GM12874 (cell line): ENCODE results near the gene KIAA1755.

Experiments used
- CTCF ChIP-seq: IDR thresholded peaks from 2 replicates; pipeline ENCODE4 v1.5.1; 2011; ENCODE audit warnings: low read depth, mild to moderate bottlenecking, control low read depth, low read length, moderate library complexity; ENCODE audit not compliant: insufficient read depth

The KIAA1755 gene

GRCh38 chr20:38190166-38190565 lies 70.4 kb downstream of the KIAA1755 start:
- TF ChIP-seq CTCF: no peak

- no peak for TF ChIP-seq CTCF
These were observed 73.0 kb downstream of the KIAA1755 start for GRCh38 chr20:38187517-38187916.

GRCh38 chr20:38186788-38187221 lies 73.7 kb downstream of the KIAA1755 start:
- no peak for TF ChIP-seq CTCF

DNA sequence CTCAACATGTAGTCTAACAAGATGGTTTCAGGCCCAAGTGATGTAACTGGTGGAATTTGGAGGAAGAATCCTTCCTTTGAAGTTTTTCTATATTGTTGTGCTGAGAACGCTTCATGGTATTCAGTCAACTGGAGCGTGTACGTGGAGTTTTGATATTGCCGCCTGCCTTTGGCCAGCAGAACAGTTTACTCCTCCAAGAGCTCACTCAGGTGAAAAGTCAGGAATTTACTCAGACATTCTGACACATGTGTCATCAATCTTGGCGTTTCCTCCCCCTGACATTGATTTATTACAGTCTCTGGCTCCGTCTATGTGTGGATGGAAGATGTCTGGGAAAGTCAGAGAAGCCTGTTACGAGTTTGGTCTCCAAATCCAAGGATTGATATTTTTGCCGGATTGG lies 76.4 kb downstream of the KIAA1755 start:
- TF ChIP-seq CTCF: no peak

- no peak for TF ChIP-seq CTCF
These were observed 78.6 kb downstream of the KIAA1755 start for GRCh38 chr20:38181971-38182370.

DNA sequence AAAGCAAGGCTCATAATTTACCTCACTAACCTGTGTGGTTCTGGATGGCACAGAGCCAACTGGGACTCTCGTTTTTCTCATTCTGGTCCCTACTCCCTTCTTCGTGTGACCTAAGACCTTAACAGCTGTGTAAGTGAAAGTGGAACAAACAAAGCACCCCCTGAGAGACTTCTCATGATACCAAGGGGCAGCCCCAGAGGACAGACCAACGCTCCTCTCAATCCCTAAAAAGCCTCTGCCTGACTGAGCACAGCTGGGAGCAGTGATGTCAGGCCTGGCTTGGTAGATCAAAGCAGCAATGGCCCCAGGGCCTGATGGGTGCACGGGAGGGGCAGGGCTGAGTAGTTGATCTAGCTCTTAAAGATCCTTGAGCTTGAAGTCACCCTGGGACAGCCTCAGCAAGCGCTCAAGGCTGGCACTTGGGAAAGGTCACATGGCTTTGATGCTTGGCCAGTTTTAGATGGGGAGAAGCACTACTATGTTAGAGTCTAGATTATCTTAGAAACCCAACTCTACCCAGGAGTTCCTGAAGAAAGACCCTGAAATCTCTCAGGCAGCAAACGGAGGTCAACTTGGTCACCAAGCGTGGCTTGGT lies 79.2 kb downstream of the KIAA1755 start:
- TF ChIP-seq CTCF: no peak

DNA sequence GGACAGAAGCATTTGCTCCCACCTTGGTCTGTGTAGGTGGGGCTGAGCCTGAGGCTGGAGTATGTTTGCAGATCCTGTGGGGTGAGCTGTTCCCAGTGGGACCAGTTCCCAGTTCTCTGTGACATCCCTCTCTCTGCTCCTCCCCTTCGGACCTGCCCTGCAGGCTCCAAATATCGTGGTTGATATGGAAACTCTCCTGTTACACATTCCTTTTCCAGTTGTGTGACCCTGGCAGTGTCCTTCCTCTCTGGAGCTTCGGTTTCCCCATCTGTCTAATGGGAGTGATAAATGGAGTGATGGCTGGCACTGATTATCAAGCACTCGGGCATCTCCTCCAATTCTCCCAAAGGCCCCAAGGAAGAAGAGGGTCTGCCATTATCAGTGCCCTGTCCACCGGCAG lies 79.8 kb downstream of the KIAA1755 start:
- no peak for TF ChIP-seq CTCF
